ENCODE measurements around the gene RTL10. TPM values are rescaled to one million over a fixed set of nuclear protein-coding genes. Genes with fewer than 3 reads are reported as not detected.

RTL10 gene
- total and polyA plus RNA-seq, 2 of the 13 experiments (the other 11 are each of a cell fraction or from before 2014, with no cell fraction given): 14.1 to 15.8 TPM

DNA sequence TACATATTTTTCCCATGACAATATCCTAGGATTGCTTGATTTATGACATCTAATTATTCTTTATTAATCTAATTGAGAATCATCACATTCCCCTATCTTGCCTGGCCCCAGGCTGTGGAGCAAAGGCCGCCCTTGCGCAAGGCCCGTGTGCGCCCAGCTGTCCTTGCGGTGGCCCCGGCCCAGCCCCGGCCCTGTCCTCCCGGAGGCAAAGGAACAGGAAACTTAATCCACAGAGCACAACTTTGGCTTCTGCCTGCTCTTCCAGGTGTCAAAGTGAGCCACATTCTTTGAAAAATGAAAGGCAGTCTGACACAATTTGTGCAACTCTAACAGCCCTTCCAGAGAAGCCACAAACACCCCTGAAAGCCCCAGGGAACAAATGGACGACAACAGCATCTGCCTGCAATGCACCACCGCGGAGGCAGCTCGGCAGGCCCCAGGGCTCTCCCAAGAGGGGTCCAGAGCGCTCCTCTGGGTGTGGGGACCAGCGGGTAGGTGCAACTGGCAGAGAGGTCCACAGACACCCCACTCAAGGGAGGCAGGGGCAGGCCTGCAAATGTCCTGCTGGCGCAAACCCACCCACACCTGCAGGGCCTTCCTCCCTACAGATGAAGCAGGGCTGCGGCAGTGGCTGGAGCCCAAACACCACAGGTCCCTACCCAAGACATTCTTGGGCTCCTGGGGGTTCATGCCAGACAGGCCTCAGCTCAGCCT, 30.3 kb downstream of the RTL10 start (continued):
- no peak for TF ChIP-seq SP1 (IDR thresholded peaks at IDR 0.05)
- TF ChIP-seq SP1 (CRISPR knock-in tag; IDR thresholded peaks at IDR 0.05): no peak; the same call in 1 of the 2 replicates
- peak; percentile 55 for TF ChIP-seq PHF5A (CRISPR knock-in tag; IDR thresholded peaks at IDR 0.05; ENCODE audit: low read depth, unreplicated experiment)
- TF ChIP-seq, protein P1, sequence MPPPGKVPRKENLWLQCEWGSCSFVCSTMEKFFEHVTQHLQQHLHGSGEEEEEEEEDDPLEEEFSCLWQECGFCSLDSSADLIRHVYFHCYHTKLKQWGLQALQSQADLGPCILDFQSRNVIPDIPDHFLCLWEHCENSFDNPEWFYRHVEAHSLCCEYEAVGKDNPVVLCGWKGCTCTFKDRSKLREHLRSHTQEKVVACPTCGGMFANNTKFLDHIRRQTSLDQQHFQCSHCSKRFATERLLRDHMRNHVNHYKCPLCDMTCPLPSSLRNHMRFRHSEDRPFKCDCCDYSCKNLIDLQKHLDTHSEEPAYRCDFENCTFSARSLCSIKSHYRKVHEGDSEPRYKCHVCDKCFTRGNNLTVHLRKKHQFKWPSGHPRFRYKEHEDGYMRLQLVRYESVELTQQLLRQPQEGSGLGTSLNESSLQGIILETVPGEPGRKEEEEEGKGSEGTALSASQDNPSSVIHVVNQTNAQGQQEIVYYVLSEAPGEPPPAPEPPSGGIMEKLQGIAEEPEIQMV (CRISPR knock-in tag; IDR thresholded peaks at IDR 0.05; ENCODE audit: low read depth): no peak
- TF ChIP-seq TGIF2 (CRISPR knock-in tag; IDR thresholded peaks at IDR 0.05): no peak
- TF ChIP-seq ZFP36 (IDR thresholded peaks at IDR 0.05; ENCODE audit: borderline replicate concordance, low read depth, low read length, partially characterized antibody): no peak
- TF ChIP-seq POLR2AphosphoS5 (IDR thresholded peaks at IDR 0.05; ENCODE audit: low read depth, low read length): peak; percentile 49; the same call in 1 of the 2 replicates
- TF ChIP-seq SOX5 (CRISPR knock-in tag; IDR thresholded peaks at IDR 0.05; ENCODE audit: borderline replicate concordance): peak; percentile 69
- TF ChIP-seq PAX8 (CRISPR knock-in tag; IDR thresholded peaks at IDR 0.05; ENCODE audit: borderline replicate concordance): no peak
- TF ChIP-seq FOXK1 (CRISPR knock-in tag; IDR thresholded peaks at IDR 0.05; ENCODE audit: borderline replicate concordance, low read depth): peak; percentile 46; the same call in 1 of the 2 replicates
- peak; percentile 63 for TF ChIP-seq PHF8 (CRISPR knock-in tag; IDR thresholded peaks at IDR 0.05)
- TF ChIP-seq YEATS2 (CRISPR knock-in tag; IDR thresholded peaks at IDR 0.05; ENCODE audit: borderline replicate concordance): peak; percentile 67; the same call in 1 of the 2 replicates
- no peak for TF ChIP-seq IRF9 (CRISPR knock-in tag; IDR thresholded peaks at IDR 0.05; ENCODE audit: borderline replicate concordance)
- TF ChIP-seq ZNF776 (CRISPR knock-in tag; IDR thresholded peaks at IDR 0.05): no peak; the same call in 1 of the 2 replicates
- TF ChIP-seq RBM22 (optimal IDR thresholded peaks at IDR 0.05; ENCODE audit: low read length): no peak
- TF ChIP-seq BRD4 (CRISPR knock-in tag; IDR thresholded peaks at IDR 0.05): 0 out of 2 replicates have a peak, but pooled peaks have one; percentile 44
- TF ChIP-seq, protein P2, sequence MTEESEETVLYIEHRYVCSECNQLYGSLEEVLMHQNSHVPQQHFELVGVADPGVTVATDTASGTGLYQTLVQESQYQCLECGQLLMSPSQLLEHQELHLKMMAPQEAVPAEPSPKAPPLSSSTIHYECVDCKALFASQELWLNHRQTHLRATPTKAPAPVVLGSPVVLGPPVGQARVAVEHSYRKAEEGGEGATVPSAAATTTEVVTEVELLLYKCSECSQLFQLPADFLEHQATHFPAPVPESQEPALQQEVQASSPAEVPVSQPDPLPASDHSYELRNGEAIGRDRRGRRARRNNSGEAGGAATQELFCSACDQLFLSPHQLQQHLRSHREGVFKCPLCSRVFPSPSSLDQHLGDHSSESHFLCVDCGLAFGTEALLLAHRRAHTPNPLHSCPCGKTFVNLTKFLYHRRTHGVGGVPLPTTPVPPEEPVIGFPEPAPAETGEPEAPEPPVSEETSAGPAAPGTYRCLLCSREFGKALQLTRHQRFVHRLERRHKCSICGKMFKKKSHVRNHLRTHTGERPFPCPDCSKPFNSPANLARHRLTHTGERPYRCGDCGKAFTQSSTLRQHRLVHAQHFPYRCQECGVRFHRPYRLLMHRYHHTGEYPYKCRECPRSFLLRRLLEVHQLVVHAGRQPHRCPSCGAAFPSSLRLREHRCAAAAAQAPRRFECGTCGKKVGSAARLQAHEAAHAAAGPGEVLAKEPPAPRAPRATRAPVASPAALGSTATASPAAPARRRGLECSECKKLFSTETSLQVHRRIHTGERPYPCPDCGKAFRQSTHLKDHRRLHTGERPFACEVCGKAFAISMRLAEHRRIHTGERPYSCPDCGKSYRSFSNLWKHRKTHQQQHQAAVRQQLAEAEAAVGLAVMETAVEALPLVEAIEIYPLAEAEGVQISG (CRISPR knock-in tag; IDR thresholded peaks at IDR 0.05): peak; percentile 67
- TF ChIP-seq, protein P3, sequence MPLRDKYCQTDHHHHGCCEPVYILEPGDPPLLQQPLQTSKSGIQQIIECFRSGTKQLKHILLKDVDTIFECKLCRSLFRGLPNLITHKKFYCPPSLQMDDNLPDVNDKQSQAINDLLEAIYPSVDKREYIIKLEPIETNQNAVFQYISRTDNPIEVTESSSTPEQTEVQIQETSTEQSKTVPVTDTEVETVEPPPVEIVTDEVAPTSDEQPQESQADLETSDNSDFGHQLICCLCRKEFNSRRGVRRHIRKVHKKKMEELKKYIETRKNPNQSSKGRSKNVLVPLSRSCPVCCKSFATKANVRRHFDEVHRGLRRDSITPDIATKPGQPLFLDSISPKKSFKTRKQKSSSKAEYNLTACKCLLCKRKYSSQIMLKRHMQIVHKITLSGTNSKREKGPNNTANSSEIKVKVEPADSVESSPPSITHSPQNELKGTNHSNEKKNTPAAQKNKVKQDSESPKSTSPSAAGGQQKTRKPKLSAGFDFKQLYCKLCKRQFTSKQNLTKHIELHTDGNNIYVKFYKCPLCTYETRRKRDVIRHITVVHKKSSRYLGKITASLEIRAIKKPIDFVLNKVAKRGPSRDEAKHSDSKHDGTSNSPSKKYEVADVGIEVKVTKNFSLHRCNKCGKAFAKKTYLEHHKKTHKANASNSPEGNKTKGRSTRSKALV (CRISPR knock-in tag; IDR thresholded peaks at IDR 0.05): peak; percentile 92
- peak; percentile 83 for TF ChIP-seq ZNF546 (CRISPR knock-in tag; conservative IDR thresholded peaks at IDR 0.05)
- peak; percentile 59 for TF ChIP-seq TBL1XR1 (IDR thresholded peaks at IDR 0.05; ENCODE audit: borderline replicate concordance, low read length, partially characterized antibody)
- TF ChIP-seq BORCS8-MEF2B (CRISPR knock-in tag; IDR thresholded peaks at IDR 0.05): no peak
- TF ChIP-seq ZBTB25 (CRISPR knock-in tag; IDR thresholded peaks at IDR 0.05): 0 out of 2 replicates have a peak, but pooled peaks have one; percentile 39

Data from HepG2 (cell line).